Ovary (tissue), 9 donors: ENCODE results near the gene KDM2B. TPM values are rescaled to one million over a fixed set of nuclear protein-coding genes. Genes with fewer than 3 reads are reported as not detected.

Experiments
- DNase-seq, 5 donors: peaks; one replicate each; pipeline ENCODE4 v3.0.0-alpha.2; 2019 to 2020
- H3K27ac ChIP-seq, 2 donors: fragments of 200-600 bp; one replicate each; pipeline versions ENCODE4 v1.5.1 to v1.8.0; 2019 to 2022
- H3K27me3 ChIP-seq: fragments of 200-600 bp; one replicate; pipeline ENCODE4 v1.8.0; 2022
- H3K36me3 ChIP-seq: fragments of 200-600 bp; sonication (generic); one replicate; pipeline ENCODE4 v1.5.1; 2019
- H3K4me1 ChIP-seq: one replicate; pipeline ENCODE4 v1.8.1; 2013; ENCODE audit warnings: mild to moderate bottlenecking, moderate library complexity; ENCODE audit not compliant: insufficient read depth
- H3K4me3 ChIP-seq: fragments of 200-600 bp; sonication (generic); one replicate; pipeline ENCODE4 v1.5.1; 2017
- H3K9me3 ChIP-seq, 2 donors: fragments of 200-600 bp in 1 of 2; sonication (generic) in 1 of 2; one replicate each; pipeline versions ENCODE4 v1.5.1 to v1.8.1; 2013 to 2019; ENCODE audit warnings: mild to moderate bottlenecking in 1 of 2, moderate library complexity in 1 of 2
- EP300 ChIP-seq: sonication (generic); formaldehyde crosslinking; IDR thresholded peaks from one replicate; pipeline ENCODE4 v1.6.1; 2017; ENCODE audit warnings: antibody characterized with exemption
- POLR2A ChIP-seq: fragments of 450-650 bp; IDR thresholded peaks from one replicate; pipeline ENCODE4 v1.6.1; 2017; ENCODE audit warnings: antibody characterized with exemption, mild to moderate bottlenecking, moderate library complexity
- WGBS, 3 donors: extraction: QIAGEN DNeasy Blood & Tissue Kit in 1 of 3; methylation state at CpG; one replicate each; pipeline versions ENCODE4 v1.1.5 to v1.1.7; 2013 to 2017; 5-methylcytosine and 5-hydroxymethylcytosine counted together
- intact Hi-C, 4 donors: fragments of 100-400 bp; cut with DNase I; formaldehyde crosslinking; loops; one replicate each; pipeline versions ENCODE4 v1.11.0 to v1.15.1; 2022 to 2023
- polyA plus RNA-seq, 2 donors: library from polyadenylated mRNA; stranded (reverse); fragments of 200-250 nt in 1 of 2; fragments of 350-450 nt in 1 of 2; fragmentation: Illumina TruSeq in 1 of 2; extraction: RNeasy Lipid Tissue Mini Kit (QIAGEN cat#74804) in 1 of 2; gene quantifications; one replicate each; pipeline ENCODE4 v1.2.3, GENCODE V29; 2013 to 2014
- total RNA-seq, 7 donors: library from RNA; depleted of rRNA in 2 of 7; stranded (reverse); fragments of >200 nt in 2 of 7; fragmentation: NEBNext Ultra II Directional in 3 of 7; extraction: Animal tissue kit (Norgen Biotek cat#: 25700) in 3 of 7; gene quantifications; one replicate each; pipeline versions ENCODE4 v1.1.0 to v1.2.4, GENCODE V29; 2016 to 2023
- TF ChIP-seq, protein P1 (sequence below), 3 donors: fragments of 450-650 bp in 2 of 3; fragments of 200-600 bp in 1 of 3; IDR thresholded peaks; one replicate each; pipeline versions ENCODE4 v1.5.1 to v1.8.0; 2016 to 2022; ENCODE audit warnings: antibody characterized with exemption in 3 of 3, mild to moderate bottlenecking in 1 of 3
- donor health status: DM: no; HTN: no; CAD: no; lungs with moderate emphysema.
- donor health status: DM: no; HTN: no; CAD: no.
- donor health status: Bipolar disorder and iron deficiency.
- donor health status: DM: yes; HTN: yes; CAD: no.
- donor health status: DM: no; HTN: no; CAD: no.
- donor health status: DM: yes; HTN: yes; CAD: no.

The KDM2B gene
- total and polyA plus RNA-seq, 9 donors: 13.2 to 33.6 (median 23.4) TPM

DNA sequence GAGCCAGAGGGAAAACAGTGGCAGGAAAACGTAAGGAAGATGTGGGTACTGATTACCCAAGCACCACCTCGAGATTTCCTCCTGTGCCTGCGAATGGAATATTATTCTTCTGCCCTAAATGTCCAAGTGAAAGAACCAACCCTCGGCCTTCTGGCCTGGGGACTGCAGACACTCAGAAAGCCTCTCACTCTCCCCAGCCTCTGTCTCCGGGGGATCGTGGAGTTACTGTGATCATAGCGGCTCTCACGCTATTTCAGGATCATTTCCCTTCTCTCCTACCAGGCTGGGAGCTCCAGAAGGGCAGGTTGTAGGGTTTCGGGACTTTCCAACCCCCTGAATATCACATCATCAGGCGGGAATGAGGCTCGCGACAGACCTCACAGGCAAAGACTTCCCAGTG is 68.9 kb downstream of the KDM2B start:
- H3K27me3 ChIP-seq: no peaks in the 10 kb centered on the region
- DNase-seq: no peak
- H3K9me3 ChIP-seq: no peaks in the 10 kb centered on the region
- no peak overlapping the region for H3K27ac ChIP-seq
- H3K4me1 ChIP-seq: no peaks in the 10 kb centered on the region
- WGBS, 3 donors: 69 to 83% (median 77%) methylated on average over 12 of the region's 12 CpGs
- intact Hi-C loops: no loop called here
- TF ChIP-seq EP300 (no peak), POLR2A (no peak)
- TF ChIP-seq, protein P1, sequence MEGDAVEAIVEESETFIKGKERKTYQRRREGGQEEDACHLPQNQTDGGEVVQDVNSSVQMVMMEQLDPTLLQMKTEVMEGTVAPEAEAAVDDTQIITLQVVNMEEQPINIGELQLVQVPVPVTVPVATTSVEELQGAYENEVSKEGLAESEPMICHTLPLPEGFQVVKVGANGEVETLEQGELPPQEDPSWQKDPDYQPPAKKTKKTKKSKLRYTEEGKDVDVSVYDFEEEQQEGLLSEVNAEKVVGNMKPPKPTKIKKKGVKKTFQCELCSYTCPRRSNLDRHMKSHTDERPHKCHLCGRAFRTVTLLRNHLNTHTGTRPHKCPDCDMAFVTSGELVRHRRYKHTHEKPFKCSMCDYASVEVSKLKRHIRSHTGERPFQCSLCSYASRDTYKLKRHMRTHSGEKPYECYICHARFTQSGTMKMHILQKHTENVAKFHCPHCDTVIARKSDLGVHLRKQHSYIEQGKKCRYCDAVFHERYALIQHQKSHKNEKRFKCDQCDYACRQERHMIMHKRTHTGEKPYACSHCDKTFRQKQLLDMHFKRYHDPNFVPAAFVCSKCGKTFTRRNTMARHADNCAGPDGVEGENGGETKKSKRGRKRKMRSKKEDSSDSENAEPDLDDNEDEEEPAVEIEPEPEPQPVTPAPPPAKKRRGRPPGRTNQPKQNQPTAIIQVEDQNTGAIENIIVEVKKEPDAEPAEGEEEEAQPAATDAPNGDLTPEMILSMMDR (IDR thresholded peaks at IDR 0.05): no peak
- no peak overlapping the region for H3K4me3 ChIP-seq
- H3K36me3 ChIP-seq: no peaks in the 10 kb centered on the region

DNA sequence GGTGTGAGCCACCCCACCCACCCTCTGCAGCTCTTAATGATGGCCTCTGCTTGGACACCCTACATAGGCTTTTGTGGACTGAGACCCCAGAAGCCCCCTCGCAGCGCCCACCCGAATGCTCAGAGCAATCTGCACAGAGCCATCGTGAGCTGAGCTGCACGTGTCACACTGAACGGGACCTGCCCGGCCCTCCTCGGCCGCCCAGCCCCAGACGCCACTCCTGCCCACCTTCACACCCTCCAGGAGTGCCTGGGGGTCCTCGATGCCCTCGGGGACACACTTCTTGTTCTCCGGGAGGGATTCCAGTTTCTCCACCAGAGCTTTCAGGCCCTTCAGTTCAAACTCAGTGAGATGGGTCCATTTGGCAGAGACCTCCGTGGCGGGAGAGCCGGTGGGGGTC is 71.5 kb downstream of the KDM2B start:
- Histone ChIP-seq H3K4me3 (no peak overlapping the region), H3K4me1 (no peaks in the 10 kb centered on the region), H3K27ac (no peak overlapping the region), H3K9me3 (no peaks in the 10 kb centered on the region), H3K36me3 (no peaks in the 10 kb centered on the region), H3K27me3 (no peaks in the 10 kb centered on the region)
- intact Hi-C loops: loop anchor here in 1 of 4 donors (10.0 kb wide), 1 partner anchor 165 kb away; no protein-coding TSS in a partner anchor
- 86 to 90% (median 89%) methylated on average over 16 of the region's 16 CpGs for WGBS, 3 donors
- TF ChIP-seq, protein P1 (IDR thresholded peaks at IDR 0.05): no peak
- TF ChIP-seq POLR2A (no peak), EP300 (no peak)
- no peak for DNase-seq

DNA sequence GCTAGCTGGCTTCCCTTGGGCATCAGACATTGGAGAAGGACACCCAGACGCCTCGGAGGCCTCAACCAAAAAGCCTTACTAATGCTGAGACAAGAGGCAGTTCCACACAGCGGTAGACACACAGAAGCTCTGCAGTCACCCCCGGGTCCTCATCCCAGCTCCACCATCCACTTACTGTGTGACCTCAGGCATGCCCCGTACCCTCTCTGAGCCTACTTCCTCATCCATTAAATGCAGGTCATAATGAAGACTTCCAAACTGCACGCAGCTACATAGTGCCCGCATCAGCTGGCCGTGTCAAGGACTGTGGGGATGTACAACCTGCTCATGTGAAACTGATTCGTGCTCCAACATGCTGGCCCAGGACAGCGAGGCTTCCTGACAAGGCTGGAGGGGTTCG is 72.3 kb downstream of the KDM2B start:
- WGBS, 3 donors: 89 to 95% (median 93%) methylated on average over 11 of the region's 11 CpGs
- H3K27me3 ChIP-seq: no peaks in the 10 kb centered on the region
- DNase-seq: no peak
- H3K4me1 ChIP-seq: no peaks in the 10 kb centered on the region
- no peak overlapping the region for H3K27ac ChIP-seq
- no peak overlapping the region for H3K4me3 ChIP-seq
- no peaks in the 10 kb centered on the region for H3K36me3 ChIP-seq
- H3K9me3 ChIP-seq: no peaks in the 10 kb centered on the region
- intact Hi-C loops: loop anchor here in 1 of 4 donors (10.0 kb wide), 1 partner anchor 166 kb away; no protein-coding TSS in a partner anchor
- TF ChIP-seq, protein P1 (IDR thresholded peaks at IDR 0.05): no peak
- TF ChIP-seq POLR2A (no peak), EP300 (no peak)

DNA sequence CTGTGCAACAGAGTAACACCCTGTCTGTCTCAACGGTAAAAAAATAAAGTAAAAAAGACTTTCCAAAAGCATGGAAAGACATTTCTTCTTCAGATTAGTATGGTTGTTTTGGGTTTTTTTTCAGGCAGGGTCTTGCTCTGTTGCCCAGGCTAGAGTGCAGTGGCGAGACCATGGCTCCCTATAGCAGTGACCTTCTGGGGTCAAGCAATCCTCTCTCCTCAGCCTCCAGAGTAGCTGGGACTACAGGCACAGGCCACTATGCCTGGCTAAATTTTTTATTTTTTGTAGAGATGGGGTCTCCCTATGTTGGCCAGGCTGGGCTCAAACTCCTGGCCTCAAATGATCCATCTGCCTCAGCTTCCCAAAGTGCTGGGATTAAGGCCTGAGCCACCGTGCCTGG is 72.8 kb downstream of the KDM2B start:
- Histone ChIP-seq H3K9me3 (no peaks in the 10 kb centered on the region), H3K27ac (no peak overlapping the region), H3K27me3 (no peaks in the 10 kb centered on the region), H3K4me3 (no peak overlapping the region), H3K4me1 (no peaks in the 10 kb centered on the region), H3K36me3 (no peaks in the 10 kb centered on the region)
- 83 to 88% (median 86%) methylated on average over 3 of the region's 3 CpGs for WGBS, 3 donors
- TF ChIP-seq POLR2A: no peak
- TF ChIP-seq EP300: no peak
- TF ChIP-seq, protein P1 (IDR thresholded peaks at IDR 0.05): no peak
- intact Hi-C loops: loop anchor here in 1 of 4 donors (10.0 kb wide), 1 partner anchor 167 kb away; no protein-coding TSS in a partner anchor
- no peak for DNase-seq
